ENCODE data around the gene RAB15.

RAB15 gene

DNA sequence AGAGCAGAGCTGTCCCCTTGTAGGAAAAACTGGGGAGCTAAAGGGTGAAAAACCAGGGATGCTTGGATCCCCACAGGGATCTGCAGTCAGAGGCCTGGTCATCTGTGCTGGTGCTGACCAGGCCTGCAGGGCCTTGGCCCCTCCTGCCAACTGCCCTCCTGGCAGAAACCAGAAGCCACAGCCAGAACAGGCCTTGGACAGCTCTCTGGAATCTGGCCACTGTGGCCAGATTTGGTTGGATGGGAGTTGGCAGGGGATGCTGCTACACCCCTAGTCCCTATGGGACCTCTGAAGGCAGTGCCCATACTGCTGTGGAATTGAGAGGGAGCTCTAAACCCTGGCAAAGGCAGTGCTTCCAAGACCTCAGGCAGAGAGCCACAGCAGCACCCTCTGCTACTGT lies 20.4 kb downstream of the RAB15 start:
- H3K4me1 ChIP-seq (ENCODE audit: insufficient read depth, low read length) = no peaks in the 10 kb centered on the region
- no peak overlapping the region for H2AFZ ChIP-seq (ENCODE audit: low read depth, low read length)
- H3K79me2 ChIP-seq (ENCODE audit: insufficient read depth, low read length) = no peaks in the 10 kb centered on the region
- no peaks in the 10 kb centered on the region for H3K27me3 ChIP-seq (ENCODE audit: insufficient read depth, low read length, poor library complexity)
- H3K27ac ChIP-seq (ENCODE audit: low read length) = no peak overlapping the region
- no peaks in the 10 kb centered on the region for H3K9me3 ChIP-seq (ENCODE audit: insufficient read depth, low read length, severe bottlenecking)
- H3K4me2 ChIP-seq (ENCODE audit: insufficient read depth, low read length) = no peak overlapping the region
- no peak overlapping the region for H3K9ac ChIP-seq (ENCODE audit: low read depth, low read length)
- ATAC-seq (ENCODE audit: insufficient read depth, low read depth) = no peak
- TF ChIP-seq EZH2 (IDR thresholded peaks at IDR 0.05; ENCODE audit: borderline replicate concordance, low read depth, low read length, severe bottlenecking) (no peak), CTCF (IDR thresholded peaks at IDR 0.05; ENCODE audit: borderline replicate concordance, extremely low read depth, low read length, poor library complexity, severe bottlenecking) (no peak)
- DNase-seq = no peak
- no peak overlapping the region for H3K4me3 ChIP-seq (ENCODE audit: low read depth in 1 of 2, low read length in 2 of 2)
- H4K20me1 ChIP-seq (ENCODE audit: insufficient read depth, low read length) = 0 out of 2 replicates have a peak, but pooled peaks cover 3% of the 10 kb centered on the region
- peaks cover 54% of the 10 kb centered on the region for H3K36me3 ChIP-seq (ENCODE audit: insufficient read depth, low read length)

GRCh38 chr14:64951291-64951690 lies 20.8 kb downstream of the RAB15 start:
- H3K4me2 ChIP-seq (ENCODE audit: insufficient read depth, low read length) = no peak overlapping the region
- no peak for TF ChIP-seq EZH2 (IDR thresholded peaks at IDR 0.05; ENCODE audit: borderline replicate concordance, low read depth, low read length, severe bottlenecking)
- TF ChIP-seq CTCF (IDR thresholded peaks at IDR 0.05; ENCODE audit: borderline replicate concordance, extremely low read depth, low read length, poor library complexity, severe bottlenecking) = no peak
- no peaks in the 10 kb centered on the region for H3K79me2 ChIP-seq (ENCODE audit: insufficient read depth, low read length)
- H3K9me3 ChIP-seq (ENCODE audit: insufficient read depth, low read length, severe bottlenecking) = no peaks in the 10 kb centered on the region
- no peak overlapping the region for H2AFZ ChIP-seq (ENCODE audit: low read depth, low read length)
- 0 out of 2 replicates have a peak, but pooled peaks cover 3% of the 10 kb centered on the region for H4K20me1 ChIP-seq (ENCODE audit: insufficient read depth, low read length)
- H3K27ac ChIP-seq (ENCODE audit: low read length) = no peak overlapping the region
- no peaks in the 10 kb centered on the region for H3K27me3 ChIP-seq (ENCODE audit: insufficient read depth, low read length, poor library complexity)
- H3K9ac ChIP-seq (ENCODE audit: low read depth, low read length) = no peak overlapping the region
- no peak for ATAC-seq (ENCODE audit: insufficient read depth, low read depth)
- H3K4me1 ChIP-seq (ENCODE audit: insufficient read depth, low read length) = no peaks in the 10 kb centered on the region
- DNase-seq = no peak
- peaks cover 58% of the 10 kb centered on the region for H3K36me3 ChIP-seq (ENCODE audit: insufficient read depth, low read length)
- no peak overlapping the region for H3K4me3 ChIP-seq (ENCODE audit: low read depth in 1 of 2, low read length in 2 of 2)

DNA sequence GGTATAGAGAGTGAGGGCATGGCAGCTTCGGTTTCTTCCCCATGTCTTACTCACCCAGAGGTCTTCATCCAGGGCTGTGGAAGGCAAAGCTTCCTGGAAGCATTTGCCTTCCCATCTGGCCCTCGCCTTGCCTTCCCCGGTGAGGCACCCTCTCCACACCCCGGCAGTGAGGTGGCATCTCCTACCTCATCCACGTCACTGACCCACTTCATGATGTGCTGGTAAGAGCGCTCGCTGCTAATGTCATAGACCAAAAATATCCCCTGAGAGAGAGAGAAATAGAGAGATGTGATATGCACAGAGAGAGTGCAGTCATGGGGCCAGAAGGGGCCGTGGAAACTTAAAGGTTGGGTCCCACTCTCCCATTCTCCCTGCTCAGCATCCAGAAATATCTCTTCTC lies 21.2 kb downstream of the RAB15 start:
- peaks cover 55% of the 10 kb centered on the region for H3K36me3 ChIP-seq (ENCODE audit: insufficient read depth, low read length)
- H3K9ac ChIP-seq (ENCODE audit: low read depth, low read length) = no peak overlapping the region
- no peaks in the 10 kb centered on the region for H3K79me2 ChIP-seq (ENCODE audit: insufficient read depth, low read length)
- H3K4me3 ChIP-seq (ENCODE audit: low read depth in 1 of 2, low read length in 2 of 2) = no peak overlapping the region
- H3K4me2 ChIP-seq (ENCODE audit: insufficient read depth, low read length) = no peak overlapping the region
- H3K9me3 ChIP-seq (ENCODE audit: insufficient read depth, low read length, severe bottlenecking) = no peaks in the 10 kb centered on the region
- DNase-seq (no peak), ATAC-seq (ENCODE audit: insufficient read depth, low read depth) (no peak)
- H2AFZ ChIP-seq (ENCODE audit: low read depth, low read length) = no peak overlapping the region
- H3K27ac ChIP-seq (ENCODE audit: low read length) = no peak overlapping the region
- no peak for TF ChIP-seq EZH2 (IDR thresholded peaks at IDR 0.05; ENCODE audit: borderline replicate concordance, low read depth, low read length, severe bottlenecking)
- TF ChIP-seq CTCF (IDR thresholded peaks at IDR 0.05; ENCODE audit: borderline replicate concordance, extremely low read depth, low read length, poor library complexity, severe bottlenecking) = no peak
- no peaks in the 10 kb centered on the region for H3K27me3 ChIP-seq (ENCODE audit: insufficient read depth, low read length, poor library complexity)
- H3K4me1 ChIP-seq (ENCODE audit: insufficient read depth, low read length) = no peaks in the 10 kb centered on the region
- 0 out of 2 replicates have a peak, but pooled peaks cover 3% of the 10 kb centered on the region for H4K20me1 ChIP-seq (ENCODE audit: insufficient read depth, low read length)

Data from DND-41 (cell line).